Amniotic epithelial cell (primary cell): ENCODE data around the gene ALG12.

ENCODE experiments used
- DNase-seq: peaks from one replicate; pipeline ENCODE4 v3.0.0-alpha.2; 2010; ENCODE audit warnings: low read depth

The ALG12 gene

DNA sequence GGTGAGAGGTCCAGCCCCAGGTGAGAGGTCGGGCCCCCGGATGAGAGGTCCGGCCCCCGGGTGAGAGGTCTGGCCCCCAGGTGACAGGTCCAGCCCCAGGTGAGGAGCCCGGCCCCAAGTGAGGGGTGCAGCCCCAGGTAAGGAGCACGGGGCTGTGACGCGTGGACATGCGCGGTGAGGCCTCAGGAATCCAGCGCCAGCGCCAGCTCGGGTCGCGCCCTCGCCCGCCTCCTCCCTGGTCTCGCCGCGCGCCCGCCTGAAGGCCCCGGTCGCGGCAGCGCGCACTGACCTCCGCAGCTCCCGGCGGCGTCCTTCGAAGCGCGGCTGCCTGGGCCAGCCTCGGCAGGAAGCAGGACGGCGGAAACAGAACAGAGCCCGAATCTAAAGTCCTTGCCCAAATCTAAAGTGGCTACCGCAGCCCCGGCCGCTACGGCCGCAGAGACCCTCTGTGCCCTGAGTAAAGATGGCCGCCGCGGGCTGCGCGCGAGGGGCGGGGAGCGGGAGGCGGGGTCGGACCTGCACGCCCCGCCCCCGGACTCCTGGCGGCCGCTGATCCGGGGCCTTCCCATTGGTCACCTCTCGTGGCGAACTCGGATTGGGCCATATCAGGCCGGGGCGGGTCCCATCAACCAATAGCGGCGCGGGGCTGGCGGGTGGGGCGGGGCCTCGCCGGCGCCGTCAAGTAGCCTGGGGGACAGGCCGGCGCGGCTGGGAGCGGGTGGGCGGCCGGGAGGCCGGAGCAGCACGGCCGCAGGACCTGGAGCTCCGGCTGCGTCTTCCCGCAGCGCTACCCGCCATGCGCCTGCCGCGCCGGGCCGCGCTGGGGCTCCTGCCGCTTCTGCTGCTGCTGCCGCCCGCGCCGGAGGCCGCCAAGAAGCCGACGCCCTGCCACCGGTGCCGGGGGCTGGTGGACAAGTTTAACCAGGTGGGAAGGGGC lies at the start of gene ALG12, which contains the start of gene CRELD2:
Gene ALG12 (minus strand): TSS at position 465 of the 937 bp plus-strand sequence. CDS start 4,673 bp downstream, outside the sequence.
Gene CRELD2 (plus strand): TSS at position 661 of the 937 bp plus-strand sequence. CDS start 136 bp downstream, at position 797.
- peak; percentile 94 for DNase-seq

DNA sequence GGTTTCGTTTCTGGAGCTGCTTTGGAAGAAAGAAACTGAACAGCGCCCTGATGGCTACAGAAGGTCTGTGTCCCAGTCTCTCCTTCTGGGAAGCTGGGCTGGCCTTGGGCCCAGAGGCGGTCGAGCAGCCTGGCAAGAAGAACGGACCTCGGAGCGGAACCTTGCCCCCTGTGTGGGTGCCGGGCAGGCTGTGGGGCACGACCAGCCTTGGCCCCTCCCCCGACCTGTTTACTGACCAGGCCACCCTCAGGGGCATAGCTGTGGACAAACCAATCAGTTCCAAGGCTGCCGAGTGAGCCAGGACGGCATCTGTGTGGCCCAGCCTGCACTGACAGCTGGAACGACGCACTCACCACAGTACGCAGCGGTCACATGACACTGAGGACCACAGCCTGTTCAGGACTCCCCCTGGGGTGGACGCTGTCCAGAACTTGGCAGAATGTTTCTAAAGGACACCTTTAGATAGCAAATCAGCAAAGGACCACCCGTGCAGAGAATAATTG lies 49.5 kb upstream of the ALG12 start:
- peak; percentile 18 for DNase-seq

DNA sequence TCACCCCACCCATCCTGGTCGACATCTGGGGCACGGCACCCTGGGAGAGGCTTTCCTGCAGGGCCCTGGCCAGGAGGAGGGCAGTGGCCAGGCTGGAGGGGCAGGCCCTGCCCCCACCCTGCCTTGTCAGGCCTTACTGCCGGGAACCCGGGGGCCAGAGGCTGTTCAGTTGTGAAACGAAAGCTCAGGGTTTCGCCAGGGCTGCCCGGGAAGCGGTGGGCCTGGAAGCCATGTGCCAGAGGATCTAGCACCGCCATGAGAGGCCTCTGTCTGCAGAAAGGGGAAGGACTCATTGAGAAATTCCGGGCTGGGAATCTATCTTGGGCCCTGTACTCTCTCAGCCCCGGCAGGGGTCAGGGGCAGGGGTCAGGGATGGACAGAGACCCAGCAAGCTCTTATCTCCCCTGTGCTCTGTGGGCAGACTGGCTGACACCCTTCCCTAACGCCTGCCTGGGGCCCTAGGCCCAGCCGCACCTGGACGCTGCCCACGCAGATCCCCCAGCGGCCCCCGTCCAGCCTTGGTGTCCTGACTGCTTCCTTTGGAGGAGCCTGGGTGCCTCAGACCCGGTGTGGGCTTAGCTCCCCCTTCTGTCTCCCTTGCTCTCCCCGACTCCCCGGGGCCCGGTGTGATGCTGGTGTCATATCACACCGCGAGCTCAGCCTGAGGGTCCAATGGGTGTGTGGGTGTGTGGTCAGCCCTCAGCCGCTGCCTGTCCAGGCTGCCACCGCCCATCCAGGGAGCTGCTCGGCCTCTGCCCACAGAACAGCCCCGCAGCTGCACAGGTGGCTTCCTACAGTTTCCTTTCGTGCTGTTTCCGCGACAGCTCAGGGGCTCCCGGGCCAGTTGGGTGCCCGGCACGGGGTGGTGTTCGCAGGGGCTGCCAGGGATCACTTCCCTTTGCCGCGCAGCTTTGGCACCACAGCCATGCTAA lies 48.8 kb upstream of the ALG12 start:
- DNase-seq = peak; percentile 87

DNA sequence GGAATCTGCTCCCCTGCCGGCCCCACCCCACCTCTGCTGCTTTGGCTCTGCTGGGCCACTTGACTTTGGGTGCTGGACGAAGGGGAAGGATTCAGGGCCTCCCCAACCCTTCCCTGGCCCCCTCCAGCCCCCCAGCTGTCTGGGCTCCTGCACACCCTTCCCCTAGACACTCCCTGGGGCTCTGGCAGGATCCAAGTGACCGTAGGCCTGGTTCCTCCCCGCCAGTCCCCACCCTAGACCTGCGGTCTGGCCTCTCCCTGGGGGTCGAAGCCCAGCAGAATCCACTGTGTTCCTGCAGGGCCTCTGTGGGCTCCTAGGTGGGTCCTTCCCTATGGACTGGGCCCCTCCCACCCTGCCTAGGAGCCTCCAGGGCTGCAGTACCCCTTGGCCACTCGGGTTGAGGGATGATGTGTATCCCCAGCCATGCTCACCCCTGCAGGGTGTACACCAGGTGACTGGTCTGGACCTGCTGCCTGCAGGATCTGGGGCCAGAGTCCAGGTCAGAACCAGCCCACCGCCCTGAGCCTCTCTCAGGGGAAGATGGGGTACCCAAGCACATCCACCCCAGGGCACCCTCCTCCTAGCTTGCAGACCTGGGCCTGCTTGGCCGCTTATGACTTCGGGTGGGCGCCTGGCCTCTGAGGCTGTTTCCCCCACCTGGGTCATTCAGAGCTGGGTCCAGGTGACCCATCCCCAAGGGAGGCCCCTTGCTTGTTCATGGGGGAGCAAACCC lies 48.0 kb upstream of the ALG12 start:
- DNase-seq = no peak

DNA sequence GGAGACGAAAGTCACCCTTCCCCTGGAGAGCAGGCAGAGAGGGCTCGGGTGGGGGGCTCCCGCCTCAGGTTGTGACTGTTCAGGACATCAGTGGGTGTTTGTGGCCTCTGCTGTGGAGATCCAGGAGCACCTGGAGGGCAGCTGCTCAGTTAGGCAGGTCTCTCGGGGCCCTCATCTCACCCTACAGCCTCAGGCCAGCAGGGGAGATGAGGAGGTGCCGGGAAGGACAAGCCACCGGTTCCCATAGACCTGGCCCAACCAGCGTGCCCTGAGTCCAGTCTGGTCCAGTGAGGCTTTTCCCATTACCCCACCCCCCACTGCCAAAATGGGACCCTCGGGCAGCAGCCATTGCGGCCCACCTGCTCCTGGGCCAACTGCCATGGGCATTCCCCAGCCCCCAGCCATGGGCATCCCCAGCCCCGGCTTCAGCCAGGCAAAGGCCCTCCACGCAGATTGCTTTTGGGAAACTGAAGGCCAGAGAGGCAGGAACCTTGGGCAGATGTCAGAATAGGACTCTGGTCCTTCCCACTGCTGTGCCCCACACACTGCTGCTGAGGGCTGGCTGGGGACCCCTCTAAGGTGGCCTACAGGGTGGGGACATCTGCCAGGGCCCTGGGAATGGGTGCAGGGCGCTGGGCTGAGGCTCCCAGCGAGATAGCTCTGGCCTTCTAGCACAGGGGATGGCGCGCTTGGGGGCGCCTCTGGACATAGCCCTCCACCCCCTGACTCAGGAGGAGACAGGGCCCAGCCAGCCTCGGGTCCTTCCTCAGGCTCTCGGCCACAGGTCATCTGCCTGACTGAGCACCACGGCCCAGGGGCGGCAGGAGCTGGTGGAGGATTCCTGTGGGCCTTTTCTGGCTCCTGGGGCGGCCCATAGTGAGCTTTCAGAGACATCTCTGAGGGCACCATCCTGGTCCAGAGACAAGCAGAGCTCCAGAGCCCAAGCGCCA lies 47.1 kb upstream of the ALG12 start:
- DNase-seq = no peak

- DNase-seq = no peak
Observed at GRCh38 chr22:49964136-49965090, 46.2 kb upstream of the ALG12 start.

DNA sequence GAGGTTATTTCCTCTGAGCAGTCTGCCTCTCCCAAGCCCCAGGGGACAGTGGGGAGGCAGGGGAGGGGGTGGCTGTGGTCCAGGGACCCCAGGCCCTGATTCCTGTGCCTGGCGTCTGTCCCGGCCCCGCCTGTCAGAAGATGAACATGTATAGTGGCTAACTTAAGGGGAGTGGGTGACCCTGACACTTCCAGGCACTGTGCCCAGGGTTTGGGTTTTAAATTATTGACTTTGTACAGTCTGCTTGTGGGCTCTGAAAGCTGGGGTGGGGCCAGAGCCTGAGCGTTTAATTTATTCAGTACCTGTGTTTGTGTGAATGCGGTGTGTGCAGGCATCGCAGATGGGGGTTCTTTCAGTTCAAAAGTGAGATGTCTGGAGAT lies 45.4 kb upstream of the ALG12 start:
- no peak for DNase-seq

- DNase-seq = no peak
Observed at GRCh38 chr22:49962751-49963646, 44.8 kb upstream of the ALG12 start.

- peak; percentile 94 for DNase-seq
Observed at GRCh38 chr22:49962012-49962750, 43.9 kb upstream of the ALG12 start.

DNA sequence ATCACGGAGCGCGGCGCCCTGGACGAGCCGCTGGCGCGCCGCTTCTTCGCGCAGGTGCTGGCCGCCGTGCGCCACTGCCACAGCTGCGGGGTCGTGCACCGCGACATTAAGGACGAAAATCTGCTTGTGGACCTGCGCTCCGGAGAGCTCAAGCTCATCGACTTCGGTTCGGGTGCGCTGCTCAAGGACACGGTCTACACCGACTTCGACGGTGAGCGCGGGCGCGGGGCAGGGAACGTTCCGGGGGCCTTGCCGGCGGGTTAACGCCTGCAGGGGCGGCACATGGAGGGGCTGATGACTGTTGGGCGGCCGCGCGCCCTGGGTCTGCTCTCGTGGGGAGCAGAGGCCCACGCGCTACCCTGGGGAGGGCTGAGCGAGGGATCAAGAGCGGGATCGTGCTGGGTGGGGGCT lies 43.4 kb upstream of the ALG12 start:
- DNase-seq = no peak

DNA sequence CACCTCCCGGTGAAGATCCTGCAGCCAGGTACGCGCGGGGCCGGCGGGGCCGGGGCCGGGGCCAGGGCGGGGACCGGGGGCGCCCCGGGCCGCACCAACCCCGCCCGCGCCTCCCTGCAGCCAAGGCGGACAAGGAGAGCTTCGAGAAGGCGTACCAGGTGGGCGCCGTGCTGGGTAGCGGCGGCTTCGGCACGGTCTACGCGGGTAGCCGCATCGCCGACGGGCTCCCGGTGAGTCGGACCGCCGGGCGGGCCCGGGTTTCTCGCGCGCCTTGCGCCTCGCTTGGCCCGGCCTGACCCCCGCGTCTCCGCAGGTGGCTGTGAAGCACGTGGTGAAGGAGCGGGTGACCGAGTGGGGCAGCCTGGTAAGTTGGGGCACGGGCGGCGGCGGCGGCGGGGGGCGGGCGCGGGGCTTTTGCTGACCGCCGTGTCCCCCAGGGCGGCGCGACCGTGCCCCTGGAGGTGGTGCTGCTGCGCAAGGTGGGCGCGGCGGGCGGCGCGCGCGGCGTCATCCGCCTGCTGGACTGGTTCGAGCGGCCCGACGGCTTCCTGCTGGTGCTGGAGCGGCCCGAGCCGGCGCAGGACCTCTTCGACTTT lies 42.9 kb upstream of the ALG12 start:
- DNase-seq = no peak

- peak; percentile 92 for DNase-seq
Observed at GRCh38 chr22:49960159-49961004, 42.1 kb upstream of the ALG12 start, which contains the start of gene PIM3. Gene PIM3 (plus strand): TSS chr22:49960772. CDS start chr22:49960948, 176 bp downstream.

DNA sequence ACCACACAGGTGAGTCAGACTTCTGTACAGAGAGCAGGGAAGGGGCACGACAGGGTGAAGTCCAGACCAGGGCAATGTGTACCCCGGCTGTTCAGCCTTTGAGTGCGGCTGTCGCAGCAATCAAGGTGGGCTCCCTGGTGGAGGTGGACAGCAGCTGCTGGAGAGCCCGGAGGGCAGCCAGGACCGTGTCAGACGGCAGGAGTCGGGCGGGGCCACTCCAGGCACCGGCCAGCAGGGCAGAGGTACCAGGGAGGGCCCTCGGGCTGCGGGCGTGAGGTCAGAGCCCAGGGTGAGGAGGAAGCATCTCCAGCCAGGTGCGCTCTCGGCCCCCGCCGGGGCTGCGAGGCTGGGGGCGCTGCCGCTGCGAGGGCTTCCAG lies 41.5 kb upstream of the ALG12 start:
- no peak for DNase-seq

GRCh38 chr22:49958931-49959781 lies 40.9 kb upstream of the ALG12 start:
- no peak for DNase-seq

DNA sequence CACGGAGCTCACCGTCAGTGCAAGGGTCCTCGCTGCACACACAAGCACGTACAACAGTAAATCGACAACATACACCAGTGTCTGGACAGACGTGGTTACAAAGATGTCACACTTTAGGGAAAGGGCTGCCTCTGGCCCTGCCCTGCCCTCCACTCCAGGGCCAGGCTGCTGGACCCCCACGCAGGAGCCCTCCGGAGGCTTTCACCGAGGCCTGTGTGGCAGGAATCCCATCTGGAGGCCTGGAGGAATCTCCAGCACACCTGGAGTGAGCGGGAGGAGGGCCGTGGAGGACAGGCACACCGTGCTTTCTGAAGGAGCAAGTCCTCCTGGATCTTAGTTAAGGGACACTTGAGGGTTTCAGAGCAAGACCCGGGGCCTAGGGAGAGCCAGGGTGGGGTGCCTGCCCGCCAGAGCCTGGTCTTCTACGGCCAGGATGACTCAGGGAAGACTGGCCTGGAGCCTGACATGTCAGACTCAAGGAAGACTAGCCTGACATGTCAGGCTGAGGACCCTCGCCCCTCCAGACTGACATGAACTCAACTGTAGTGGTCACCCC lies 40.2 kb upstream of the ALG12 start:
- no peak for DNase-seq
